GM21723 (cell line): ENCODE data around the gene LHX6.
A peak's percentile ranks its signal among the peaks of the same experiment; 100 is the strongest.

Experiments used
- ATAC-seq: cut with Tn5 transposase; IDR thresholded peaks from one replicate; pipeline ENCODE4 v1.9.1; 2021; ENCODE audit warnings: mild to moderate bottlenecking, moderate library complexity; ENCODE audit not compliant: unreplicated experiment

The LHX6 gene

GRCh38 chr9:122216798-122217418, 11.8 kb downstream of the LHX6 start:
- no peak for ATAC-seq

GRCh38 chr9:122216138-122216797, 12.5 kb downstream of the LHX6 start:
- ATAC-seq, result no peak

- ATAC-seq, result no peak
Measured at GRCh38 chr9:122215663-122216062, 13.1 kb downstream of the LHX6 start.

DNA sequence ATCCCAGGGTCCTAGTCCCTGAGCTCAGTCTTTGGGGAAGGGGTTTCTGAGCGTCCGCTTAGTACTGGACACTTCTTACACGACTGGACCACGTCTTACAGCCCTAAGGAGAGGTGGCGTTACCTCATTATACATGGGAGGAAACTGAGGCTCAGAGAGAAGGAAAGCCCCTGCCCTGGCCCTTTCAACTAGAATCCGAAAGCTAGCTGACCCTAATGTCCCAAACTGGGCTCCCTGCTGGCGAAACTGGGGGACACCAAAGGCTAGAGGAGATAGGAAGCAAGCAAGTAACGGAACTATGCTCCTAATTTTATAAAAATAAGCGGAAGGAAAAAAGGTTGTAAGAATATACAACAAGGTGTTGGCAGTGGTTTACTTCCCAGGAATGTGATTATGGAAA, 14.2 kb downstream of the LHX6 start:
- ATAC-seq, result no peak

GRCh38 chr9:122213589-122214413, 15.0 kb downstream of the LHX6 start:
- peak; percentile 66 for ATAC-seq

GRCh38 chr9:122213102-122213588, 15.6 kb downstream of the LHX6 start:
- ATAC-seq, result no peak

- ATAC-seq, result no peak
Measured at GRCh38 chr9:122212473-122213004, 16.2 kb downstream of the LHX6 start.

DNA sequence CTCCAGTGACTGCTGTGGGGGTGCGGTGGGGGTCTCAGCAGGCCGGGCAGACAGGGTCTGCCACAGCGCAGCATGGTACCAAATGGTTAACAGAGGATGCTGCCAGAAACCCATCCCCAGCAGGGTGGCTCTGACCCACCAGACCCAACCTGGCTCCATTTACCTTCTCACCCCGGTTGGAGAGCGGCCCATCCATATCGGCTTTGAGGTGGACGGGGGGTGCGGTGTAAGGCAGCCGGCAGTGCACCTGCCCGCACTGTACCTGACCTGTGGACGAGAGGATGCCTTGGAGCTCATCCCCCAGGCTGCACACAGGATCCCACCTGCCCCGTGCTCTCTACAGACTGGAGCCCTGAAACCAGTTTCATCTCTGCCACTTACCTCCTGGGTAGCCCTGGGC, 19.3 kb downstream of the LHX6 start:
- ATAC-seq, result no peak

DNA sequence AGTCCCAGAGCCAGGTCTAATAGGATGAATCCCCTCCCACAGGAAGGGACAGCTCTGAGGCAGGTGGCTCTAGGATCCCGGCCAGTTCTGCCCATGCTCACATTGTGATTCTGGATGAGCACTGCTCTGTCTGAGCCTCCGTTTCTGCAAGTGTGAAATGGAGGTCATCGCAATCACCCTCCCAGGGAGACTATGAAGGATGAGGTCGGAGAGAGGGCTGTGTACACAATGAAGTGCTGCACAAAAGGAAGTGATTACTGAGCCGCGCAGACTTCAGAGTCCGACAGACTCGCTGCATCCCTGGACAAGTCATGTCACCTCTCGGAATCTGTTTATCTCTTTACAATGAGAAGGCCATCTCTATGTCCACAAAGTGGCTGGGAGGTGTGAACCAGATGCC, 21.7 kb downstream of the LHX6 start:
- ATAC-seq, result no peak

DNA sequence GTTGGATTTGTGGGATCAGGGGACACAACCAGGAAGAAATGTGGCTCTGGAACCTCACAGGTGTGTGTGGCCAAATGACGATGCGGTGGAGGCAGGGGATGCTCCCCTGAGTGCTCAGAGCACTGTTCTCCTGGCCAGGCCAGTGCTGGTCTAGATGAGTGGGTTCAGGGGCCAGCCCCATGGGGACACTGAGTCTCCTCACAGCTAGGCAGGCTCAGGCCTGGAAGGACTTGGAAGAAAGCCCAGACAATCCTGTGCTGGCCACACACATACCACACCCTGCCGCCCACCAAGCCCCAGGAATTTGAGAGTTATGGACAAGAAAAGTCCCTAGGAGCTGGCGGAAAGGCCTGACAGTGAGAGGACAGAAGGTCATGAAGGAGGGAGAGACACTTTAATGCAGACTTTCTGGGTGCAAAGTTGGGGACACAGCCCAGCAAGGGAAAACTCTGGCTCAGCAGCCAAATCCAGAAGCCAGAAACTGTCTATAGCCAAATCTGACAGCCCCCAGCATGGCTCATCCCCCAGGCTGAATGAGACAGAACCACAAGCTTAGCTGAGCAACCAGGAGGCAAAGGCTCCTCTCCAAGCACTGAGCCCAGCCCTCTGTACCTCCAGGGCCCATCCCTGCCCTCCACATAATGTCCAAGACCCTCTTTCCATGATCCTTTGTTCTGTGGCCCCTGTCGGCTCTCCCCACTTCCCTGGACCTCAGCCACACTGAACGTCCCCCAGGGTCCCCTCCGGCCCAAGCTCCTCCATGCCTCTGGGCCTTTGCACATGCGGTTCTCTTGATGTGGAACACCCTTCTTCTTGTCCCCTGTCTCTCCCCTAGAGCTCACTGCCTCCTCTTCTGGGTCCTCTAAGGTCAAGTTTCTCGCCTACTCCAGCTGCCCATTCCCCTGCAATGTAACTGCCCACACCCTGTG, 22.4 kb downstream of the LHX6 start:
- no peak for ATAC-seq

DNA sequence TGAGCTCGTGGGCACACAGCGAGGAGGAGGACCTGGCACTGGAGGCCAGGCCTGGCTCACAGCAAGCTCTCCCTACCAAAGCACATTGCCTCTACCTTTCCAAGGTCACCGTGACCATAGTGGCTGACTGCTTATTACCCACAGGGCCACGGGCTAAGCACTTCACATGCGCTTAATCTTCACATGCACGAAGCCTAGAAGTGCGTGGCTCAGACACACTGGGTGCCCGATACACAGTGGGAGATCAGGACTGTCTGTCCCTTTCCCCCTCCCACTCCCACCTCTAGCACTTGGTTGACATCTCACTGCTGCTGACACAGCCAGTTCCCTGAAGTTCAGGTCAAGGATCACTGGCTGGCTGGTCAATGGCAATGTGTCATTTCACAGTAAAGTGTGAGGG, 23.6 kb downstream of the LHX6 start:
- ATAC-seq, result no peak

DNA sequence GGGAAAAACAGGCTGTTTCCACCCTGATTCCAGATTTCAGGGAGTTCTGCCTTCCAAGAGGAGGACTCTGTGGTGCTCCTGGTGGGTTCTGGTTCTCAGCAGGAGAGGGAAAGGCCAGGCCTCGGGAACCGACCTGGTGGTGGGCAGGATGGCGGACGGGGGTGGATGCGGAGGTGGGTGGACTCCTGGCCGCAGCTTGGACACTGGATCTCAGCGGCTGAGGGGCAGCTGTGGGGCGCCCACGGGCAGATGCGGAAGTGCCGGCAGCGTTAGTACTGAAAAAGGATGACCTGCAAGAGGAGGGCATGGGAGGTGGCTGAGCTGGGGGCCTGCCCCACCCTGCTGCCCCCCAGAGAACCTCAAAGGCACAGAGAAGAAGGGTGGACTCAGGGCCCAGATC, 24.3 kb downstream of the LHX6 start:
- no peak for ATAC-seq

GRCh38 chr9:122204055-122204454, 24.7 kb downstream of the LHX6 start:
- no peak for ATAC-seq

- no peak for ATAC-seq
Measured at GRCh38 chr9:122202111-122202510, 26.6 kb downstream of the LHX6 start.

GRCh38 chr9:122201641-122202040, 27.1 kb downstream of the LHX6 start:
- ATAC-seq, result no peak

DNA sequence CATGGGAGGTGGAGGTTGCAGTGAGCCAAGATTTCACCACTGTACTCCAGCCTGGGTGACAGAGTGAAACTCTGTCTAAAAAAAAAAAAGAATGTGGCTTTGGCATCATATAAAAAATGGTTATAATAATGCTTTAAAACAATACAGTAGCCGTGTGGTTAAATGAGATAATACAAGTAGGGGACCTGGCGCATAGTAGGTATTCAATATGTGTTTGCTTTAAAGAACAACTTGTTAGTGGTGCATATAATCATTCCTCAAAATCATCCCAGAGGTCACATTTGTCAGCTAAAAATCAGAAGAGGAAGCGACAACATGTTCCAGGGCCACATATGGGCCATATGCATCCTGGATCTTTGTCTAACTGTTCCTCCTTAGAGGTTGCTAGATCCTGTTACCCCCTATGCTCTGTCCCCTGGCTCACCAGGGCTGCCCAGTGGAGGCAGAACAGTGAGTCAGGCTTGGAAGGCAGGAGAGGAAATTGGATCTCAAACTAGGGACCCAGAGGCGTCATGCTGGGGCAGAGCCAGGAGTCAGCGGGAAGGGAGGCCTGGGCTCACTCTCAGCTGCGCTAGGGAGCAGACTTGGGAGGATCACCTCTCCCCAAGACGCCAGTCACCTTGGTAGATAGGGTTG, 27.7 kb downstream of the LHX6 start:
- no peak for ATAC-seq

DNA sequence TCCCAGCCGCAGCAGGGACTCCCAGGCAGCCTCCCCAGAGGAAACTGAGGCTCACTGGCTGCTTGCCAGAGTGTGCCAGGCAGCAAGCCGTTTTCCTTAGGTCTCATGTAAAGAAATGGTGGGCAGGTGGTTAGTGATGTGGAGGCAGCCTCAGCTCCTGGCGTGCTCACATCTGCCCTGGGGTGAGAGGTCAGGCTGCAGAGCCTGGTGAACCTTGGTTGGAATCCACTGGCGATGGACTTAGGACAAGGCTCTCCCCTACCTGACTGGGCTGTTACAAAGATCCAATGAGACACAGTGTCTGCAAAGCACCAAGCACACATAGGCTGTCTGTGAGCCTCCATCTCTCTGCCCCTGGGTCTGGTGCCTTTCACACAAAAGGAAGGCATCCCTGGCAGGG, 30.9 kb downstream of the LHX6 start:
- ATAC-seq, result no peak

- ATAC-seq, result no peak
Measured at GRCh38 chr9:122197426-122197825, 31.3 kb downstream of the LHX6 start.

DNA sequence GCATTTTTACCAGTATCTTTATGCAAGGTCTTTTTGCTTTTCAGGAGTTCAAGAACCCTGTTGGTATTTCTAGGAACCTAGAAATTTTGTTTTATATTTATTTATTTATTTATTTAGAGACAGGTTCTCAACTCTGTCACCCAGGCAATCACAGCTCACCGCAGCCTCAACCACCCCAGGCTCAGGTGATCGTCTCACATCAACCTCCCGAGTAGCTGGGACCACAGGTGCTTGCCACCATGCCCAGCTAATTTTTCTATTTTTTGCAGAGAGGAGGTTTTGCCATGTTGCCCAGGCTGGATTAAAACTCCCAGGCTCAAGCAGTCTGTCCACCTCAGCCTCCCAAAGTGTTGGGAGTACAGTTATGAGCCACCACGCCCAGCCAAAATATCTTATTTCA, 32.9 kb downstream of the LHX6 start:
- no peak for ATAC-seq

DNA sequence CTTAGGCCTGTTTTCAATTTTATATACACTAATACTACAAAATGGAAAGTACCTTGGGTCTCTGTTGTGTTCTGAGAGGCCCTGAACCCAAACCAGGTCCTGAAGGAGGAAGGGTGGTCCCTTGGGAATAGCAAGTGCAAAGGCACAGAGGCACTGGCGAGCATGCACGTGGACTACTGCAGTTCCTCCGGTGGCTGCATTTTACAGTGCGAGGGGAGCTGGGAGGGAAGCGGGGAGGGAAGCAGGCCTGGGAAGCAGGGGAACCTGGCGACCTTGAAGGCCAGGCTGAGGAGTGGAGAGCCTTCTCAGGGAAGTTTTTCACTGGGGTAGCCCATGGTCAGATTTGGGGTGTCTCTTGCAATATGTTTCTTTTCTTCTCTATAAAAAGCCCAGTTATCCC, 35.1 kb downstream of the LHX6 start:
- ATAC-seq, result no peak
